Measurements from ENCODE around the gene BTG1.

- TF ChIP-seq CTCF (IDR thresholded peaks at IDR 0.05): no peak
- no peak for TF ChIP-seq POLR2A (IDR thresholded peaks at IDR 0.05)
Observed at GRCh38 chr12:92094751-92095161, 50.9 kb downstream of the BTG1 start.

Measured in body of pancreas (tissue), 4 donors.